GM12878 (cell line): ENCODE measurements around the gene KRTAP4-5. TPM values are rescaled to one million over a fixed set of nuclear protein-coding genes. Genes with fewer than 3 reads are reported as not detected.
"Not testable (repeated sequence)": the region's sequence is repeated elsewhere in the genome, so short reads cannot be mapped to it uniquely, and the experiment has no call there.

Experiments used
- ATAC-seq: fragments of 200-7000 bp; cut with Tn5 transposase; 3 replicates; pipeline ENCODE4 v1.9.1; 2020; ENCODE audit warnings: mild to moderate bottlenecking, moderate library complexity
- BruUV-seq: library from RNA; stranded (reverse); fragments of 400-500 nt; replicated peaks from 2 replicates; lab custom pipeline; 2021; lab: Mats Ljungman, UMichigan
- CTCF ChIA-PET: fragments of 300-600 bp; sonication (Branson Sonifier 250); formaldehyde crosslinking; extraction: SDS; loops from one replicate; lab custom pipeline; 2021; ENCODE audit warnings: inconsistent platforms; lab: Yijun Ruan, JAX
- POLR2A ChIA-PET: fragments of 350-600 bp; formaldehyde crosslinking; extraction: SDS; loops from one replicate; lab custom pipeline; 2021; ENCODE audit warnings: inconsistent platforms; lab: Charles Lee
- RAD21 ChIA-PET: fragments of 300-600 bp; sonication (Branson Sonifier 250); formaldehyde crosslinking; loops from one replicate; lab custom pipeline; 2023; ENCODE audit warnings: antibody characterized with exemption; ENCODE audit not compliant: unreplicated experiment; lab: Charles Lee
- SMC1A ChIA-PET: fragments of 300-600 bp; sonication (Branson Sonifier 250); formaldehyde crosslinking; loops from one replicate; lab custom pipeline; 2023; ENCODE audit not compliant: unreplicated experiment, uncharacterized antibody; lab: Charles Lee
- DNase-seq: peaks from one replicate; pipeline ENCODE4 v3.0.0-alpha.2; 2011; ENCODE audit warnings: low read depth, low spot score
- FAIRE-seq: peaks from 3 replicates; lab custom pipeline; 2011; peaks lifted over from hg19 to GRCh38; lab: Jason Lieb, UNC
- H2AFZ ChIP-seq: 2 replicates; pipeline ENCODE4 v1.6.0; 2011; ENCODE audit warnings: low read depth, low read length, control low read depth; ENCODE audit not compliant: control insufficient read depth
- H3K27ac ChIP-seq: 2 replicates; pipeline ENCODE4 v1.5.1; 2011; ENCODE audit warnings: control low read depth; ENCODE audit not compliant: control insufficient read depth, insufficient read depth
- H3K27me3 ChIP-seq, 2 experiments: replicated peaks in 1 of 2; 2 replicates each; pipeline versions ENCODE4 v1.6.0 to v1.6.1; 2011; ENCODE audit warnings: low read length in 1 of 2; ENCODE audit not compliant: control insufficient read depth in 2 of 2, insufficient read depth in 2 of 2
- H3K36me3 ChIP-seq, 2 experiments: 2 replicates each; pipeline ENCODE4 v1.5.1; 2011; ENCODE audit warnings: low read length in 1 of 2; ENCODE audit not compliant: control insufficient read depth in 2 of 2, insufficient read depth in 2 of 2
- H3K4me1 ChIP-seq: 2 replicates; pipeline ENCODE4 v1.6.1; 2011; ENCODE audit warnings: mild to moderate bottlenecking, low read length, moderate library complexity, mixed read lengths; ENCODE audit not compliant: control insufficient read depth, insufficient read depth
- H3K4me2 ChIP-seq: 2 replicates; pipeline ENCODE4 v1.6.0; 2011; ENCODE audit warnings: control low read depth; ENCODE audit not compliant: control insufficient read depth, insufficient read depth
- H3K4me3 ChIP-seq: fragments of 200-600 bp; sonication (generic); 2 replicates; pipeline ENCODE4 v1.5.1; 2016
- H3K79me2 ChIP-seq: 2 replicates; pipeline ENCODE4 v1.6.0; 2011; ENCODE audit warnings: low read length; ENCODE audit not compliant: control insufficient read depth, insufficient read depth
- H3K9ac ChIP-seq: 2 replicates; pipeline ENCODE4 v1.8.0; 2011; ENCODE audit warnings: low read length, control low read depth, mixed read lengths; ENCODE audit not compliant: control insufficient read depth, insufficient read depth
- H3K9me3 ChIP-seq: replicated peaks from 3 replicates; pipeline ENCODE4 v1.5.1; 2011; ENCODE audit warnings: mild to moderate bottlenecking, low read length; ENCODE audit not compliant: control insufficient read depth, insufficient read depth
- H4K20me1 ChIP-seq: 2 replicates; pipeline ENCODE4 v1.6.0; 2011; ENCODE audit not compliant: control insufficient read depth, insufficient read depth
- HDAC2 ChIP-seq: fragments of 200-600 bp; sonication (generic); IDR thresholded peaks from 2 replicates; pipeline ENCODE4 v1.6.1; 2017
- SKIL ChIP-seq: fragments of 450-650 bp; IDR thresholded peaks from 2 replicates; pipeline ENCODE4 v1.6.1; 2017; ENCODE audit warnings: mild to moderate bottlenecking, low read depth, inconsistent platforms; ENCODE audit not compliant: poor library complexity, severe bottlenecking
- WGBS: methylation state at CpG from one replicate; pipeline ENCODE4 v1.1.6; 2016; ENCODE audit warnings: low lambda C conversion rate; ENCODE audit not compliant: insufficient replicate concordance, insufficient coverage; ENCODE audit errors: missing lambda C conversion rate; 5-methylcytosine and 5-hydroxymethylcytosine counted together
- in situ Hi-C: fragments of 300-500 bp; cut with MboI; formaldehyde crosslinking; loops from 9 replicates; pipeline ENCODE4 v1.14.3; 2018; ENCODE audit warnings: mixed read lengths
- intact Hi-C: fragments of 100-400 bp; cut with micrococcal nuclease; formaldehyde crosslinking; loops from one replicate; pipeline ENCODE4 v1.14.2; 2022; ENCODE audit not compliant: unreplicated experiment
- polyA plus RNA-seq, 11 experiments: library from polyadenylated mRNA; depleted of rRNA in 4 of 11; unstranded in 6 of 11; stranded (reverse) in 5 of 11; fragments of >200 nt; fragmentation: Nextera tagmentation in 4 of 11; fragmentation: Illumina TruSeq in 1 of 11; extraction: Ambion mirVana in 4 of 11; extraction: Trizol in 1 of 11; gene quantifications; 1 replicate in 1 of 11; 2 replicates in 10 of 11; pipeline versions ENCODE4 v1.2.1 to v1.2.3, GENCODE V29; 2011 to 2016; ENCODE audit warnings: inconsistent platforms in 2 of 11, missing spikeins in 2 of 11, low read depth in 1 of 11
- total RNA-seq, 4 experiments: library from RNA; depleted of rRNA in 3 of 4; stranded (reverse); fragments of >200 nt in 3 of 4; fragmentation: Illumina TruSeq in 1 of 4; extraction: Trizol in 1 of 4; gene quantifications; 2 replicates each; pipeline versions ENCODE4 v1.2.1 to v1.2.3, GENCODE V29; 2013 to 2021

Gene KRTAP4-5
- total and polyA plus RNA-seq, 10 of the 15 experiments (the other 5 are each of a cell fraction or from before 2014, with no cell fraction given) = not detected

- TF ChIP-seq SKIL (no peak), HDAC2 (no peak)
These were observed 40.7 kb upstream of the KRTAP4-5 start (continued) for GRCh38 chr17:41190328-41190727.

GRCh38 chr17:41189837-41190318, 40.3 kb upstream of the KRTAP4-5 start, which contains the start of gene KRTAP9-1:
Gene KRTAP9-1 (plus strand): TSS chr17:41189887. CDS start chr17:41189887, 0 bp downstream.
- H4K20me1 ChIP-seq, ATAC-seq, RAD21 ChIA-PET, H3K4me1 ChIP-seq, H3K9ac ChIP-seq, H3K79me2 ChIP-seq, intact Hi-C loops, DNase-seq, CTCF ChIA-PET, H3K27me3 ChIP-seq, H3K36me3 ChIP-seq, POLR2A ChIA-PET, H3K4me3 ChIP-seq, H3K27ac ChIP-seq, H3K9me3 ChIP-seq, H2AFZ ChIP-seq, FAIRE-seq, BruUV-seq, H3K4me2 ChIP-seq: not testable (repeated sequence)
- SMC1A ChIA-PET = interaction anchor here (1.2 kb wide), 1 partner anchor 40 kb away, joined by 3 read pairs; no protein-coding TSS in a partner anchor
- in situ Hi-C loops = loop anchor here (10.0 kb wide), 1 partner anchor 55 kb away; the partner anchor contains the start of gene KRTAP9-4
- WGBS = 0% methylated on average over 1 of the region's 1 CpG
